Measurements from ENCODE around the gene WAC.

- TF ChIP-seq POLR2A (IDR thresholded peaks at IDR 0.05), result no peak
- TF ChIP-seq, protein P1, sequence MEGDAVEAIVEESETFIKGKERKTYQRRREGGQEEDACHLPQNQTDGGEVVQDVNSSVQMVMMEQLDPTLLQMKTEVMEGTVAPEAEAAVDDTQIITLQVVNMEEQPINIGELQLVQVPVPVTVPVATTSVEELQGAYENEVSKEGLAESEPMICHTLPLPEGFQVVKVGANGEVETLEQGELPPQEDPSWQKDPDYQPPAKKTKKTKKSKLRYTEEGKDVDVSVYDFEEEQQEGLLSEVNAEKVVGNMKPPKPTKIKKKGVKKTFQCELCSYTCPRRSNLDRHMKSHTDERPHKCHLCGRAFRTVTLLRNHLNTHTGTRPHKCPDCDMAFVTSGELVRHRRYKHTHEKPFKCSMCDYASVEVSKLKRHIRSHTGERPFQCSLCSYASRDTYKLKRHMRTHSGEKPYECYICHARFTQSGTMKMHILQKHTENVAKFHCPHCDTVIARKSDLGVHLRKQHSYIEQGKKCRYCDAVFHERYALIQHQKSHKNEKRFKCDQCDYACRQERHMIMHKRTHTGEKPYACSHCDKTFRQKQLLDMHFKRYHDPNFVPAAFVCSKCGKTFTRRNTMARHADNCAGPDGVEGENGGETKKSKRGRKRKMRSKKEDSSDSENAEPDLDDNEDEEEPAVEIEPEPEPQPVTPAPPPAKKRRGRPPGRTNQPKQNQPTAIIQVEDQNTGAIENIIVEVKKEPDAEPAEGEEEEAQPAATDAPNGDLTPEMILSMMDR (IDR thresholded peaks at IDR 0.05), result peak in 1 of 6 experiments; percentile 38
- TF ChIP-seq POLR2AphosphoS5 (IDR thresholded peaks at IDR 0.05), result no peak
Observed at GRCh38 chr10:28587970-28588290, 55.0 kb downstream of the WAC start.
